DMS 273 (cell line): ENCODE results near the gene HDAC10.

ENCODE experiments used
- DNase-seq: peaks from one replicate; lab custom pipeline; 2025; ENCODE audit not compliant: unreplicated experiment; lab: John Stamatoyannopoulos, UW

The HDAC10 gene

DNA sequence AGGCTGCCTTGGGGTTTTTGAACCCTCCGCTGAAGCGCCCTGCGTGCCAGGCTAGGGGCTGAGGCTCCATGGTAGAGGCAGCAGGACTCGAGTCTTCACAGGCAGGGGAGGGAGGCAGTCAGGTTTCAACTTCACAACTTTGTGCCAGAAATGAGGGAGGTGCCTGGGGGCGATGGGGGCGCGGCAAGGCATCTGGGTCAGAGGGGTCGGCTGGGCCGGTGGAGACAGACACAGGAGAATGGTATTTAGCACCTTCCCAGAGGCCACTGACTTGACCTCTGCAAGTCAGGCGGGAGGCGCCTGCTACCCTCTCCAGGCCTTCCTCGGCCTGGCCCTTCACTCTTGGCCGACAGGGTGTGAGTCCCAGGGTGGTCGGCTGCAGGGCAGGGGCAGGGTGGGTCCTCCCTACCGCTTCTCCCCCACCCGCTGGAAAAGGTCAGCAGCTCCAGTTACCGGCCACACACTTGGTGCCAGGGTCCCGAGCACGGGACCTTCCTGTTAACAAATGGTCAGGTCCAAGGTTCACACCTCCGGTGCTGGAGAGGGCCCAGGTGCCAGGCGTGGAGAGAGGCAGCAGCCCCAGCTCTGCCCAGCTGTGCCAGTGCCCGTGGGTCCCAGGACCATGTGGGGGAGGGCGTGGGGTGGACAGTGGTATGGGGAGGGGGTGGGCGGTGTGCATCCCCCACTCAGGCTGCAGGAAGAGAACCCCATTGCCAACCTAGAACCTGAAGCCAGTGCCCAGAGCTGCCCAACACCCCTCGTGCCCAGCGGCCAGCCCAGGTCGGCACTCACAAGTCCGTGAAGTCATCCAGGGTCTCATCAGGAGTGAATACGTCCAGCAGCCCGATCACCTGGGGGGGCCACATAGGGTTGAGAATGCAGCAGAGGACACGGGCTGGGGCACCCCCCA is 6.6 kb upstream of the HDAC10 start:
- no peak for DNase-seq

DNA sequence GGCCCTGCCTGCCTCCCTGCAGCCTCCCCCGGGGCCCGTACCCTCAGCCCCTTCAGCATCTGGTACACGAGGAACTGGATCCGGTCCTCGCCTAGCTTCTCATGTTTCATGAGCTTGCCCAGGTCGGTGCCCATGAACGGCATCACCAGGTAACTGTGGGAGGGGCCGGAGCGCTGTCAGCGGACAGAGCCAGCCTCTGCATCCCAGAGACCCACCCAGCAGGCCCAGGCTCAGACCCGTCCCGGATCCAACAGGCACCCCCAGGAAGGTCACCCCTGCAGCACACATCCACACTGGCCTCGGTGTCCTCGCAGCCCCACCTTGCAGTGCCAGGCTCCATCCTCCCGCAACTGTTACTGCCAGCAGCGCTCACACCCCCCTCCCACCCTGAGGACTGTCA is 6.0 kb upstream of the HDAC10 start:
- no peak for DNase-seq

DNA sequence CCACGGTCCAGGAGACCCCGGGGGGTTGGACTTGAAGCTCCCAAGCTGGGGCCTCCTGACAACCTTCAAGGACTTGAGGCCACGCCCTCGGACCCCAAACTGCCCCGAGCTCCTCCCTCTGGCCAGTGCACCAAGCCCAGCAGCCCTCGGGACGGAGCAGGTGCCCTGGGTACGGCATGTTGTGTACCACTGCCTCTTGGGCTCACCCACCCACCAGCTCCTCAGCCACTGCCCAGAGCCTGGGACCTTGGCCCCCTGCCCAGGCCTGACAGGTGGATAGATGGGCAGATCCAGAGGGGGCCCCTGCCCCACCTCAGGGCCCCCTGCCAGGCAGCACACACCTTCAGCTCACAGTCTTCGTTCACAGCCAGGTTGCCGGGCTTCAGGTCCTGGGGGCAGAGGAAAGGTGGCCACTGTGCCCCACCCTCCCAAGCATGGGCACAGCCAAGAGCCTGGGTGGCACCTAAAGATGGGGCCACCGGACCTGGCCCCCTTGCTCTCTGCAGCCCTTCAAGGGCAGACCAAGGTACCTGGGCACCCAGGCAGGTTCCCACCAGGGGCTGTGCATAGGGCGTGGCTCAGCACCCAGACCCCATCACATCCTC is 5.3 kb upstream of the HDAC10 start:
- no peak for DNase-seq

DNA sequence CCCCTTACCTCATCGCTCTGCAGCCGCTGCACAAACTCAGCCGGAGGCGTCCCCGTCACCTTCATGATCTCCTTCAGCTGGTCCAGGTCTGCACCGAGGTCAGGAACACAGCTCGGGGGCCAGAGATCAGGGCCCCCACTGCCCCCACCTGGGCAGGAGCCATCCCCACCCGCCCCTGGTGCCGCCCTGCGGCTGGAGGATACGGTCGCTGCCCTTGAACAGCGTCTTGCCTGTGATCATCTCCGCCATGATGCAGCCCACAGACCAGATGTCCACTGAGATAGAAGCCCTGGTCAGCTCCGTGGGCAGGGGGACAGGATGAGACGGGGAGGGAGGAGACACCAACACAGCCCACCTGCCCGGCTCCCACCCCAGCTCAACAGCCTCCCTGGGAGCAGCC is 4.5 kb upstream of the HDAC10 start:
- no peak for DNase-seq

DNA sequence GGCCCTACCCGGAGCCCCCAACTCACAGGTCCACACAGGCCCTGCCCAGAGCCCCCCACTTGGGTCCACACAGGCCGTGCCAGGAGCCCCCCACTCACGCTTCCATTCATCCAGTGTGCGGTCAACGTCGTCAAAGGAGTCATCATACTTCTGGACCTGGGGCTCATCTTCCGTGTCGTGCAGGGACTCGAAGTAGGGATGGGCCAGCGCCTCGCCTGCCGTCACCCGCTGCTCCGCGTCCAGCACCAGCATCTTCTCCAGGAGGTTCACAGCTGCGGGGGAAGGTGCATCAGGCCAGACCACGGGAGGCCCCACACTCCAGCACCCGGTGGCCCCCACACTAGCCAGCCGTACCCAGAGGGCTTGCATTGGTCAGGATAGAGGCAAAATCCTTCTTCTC is 4.0 kb upstream of the HDAC10 start:
- no peak for DNase-seq

GRCh38 chr22:50253941-50254340 is 2.9 kb upstream of the HDAC10 start:
- no peak for DNase-seq

GRCh38 chr22:50253046-50253915 is 2.2 kb upstream of the HDAC10 start:
- DNase-seq = no peak

DNA sequence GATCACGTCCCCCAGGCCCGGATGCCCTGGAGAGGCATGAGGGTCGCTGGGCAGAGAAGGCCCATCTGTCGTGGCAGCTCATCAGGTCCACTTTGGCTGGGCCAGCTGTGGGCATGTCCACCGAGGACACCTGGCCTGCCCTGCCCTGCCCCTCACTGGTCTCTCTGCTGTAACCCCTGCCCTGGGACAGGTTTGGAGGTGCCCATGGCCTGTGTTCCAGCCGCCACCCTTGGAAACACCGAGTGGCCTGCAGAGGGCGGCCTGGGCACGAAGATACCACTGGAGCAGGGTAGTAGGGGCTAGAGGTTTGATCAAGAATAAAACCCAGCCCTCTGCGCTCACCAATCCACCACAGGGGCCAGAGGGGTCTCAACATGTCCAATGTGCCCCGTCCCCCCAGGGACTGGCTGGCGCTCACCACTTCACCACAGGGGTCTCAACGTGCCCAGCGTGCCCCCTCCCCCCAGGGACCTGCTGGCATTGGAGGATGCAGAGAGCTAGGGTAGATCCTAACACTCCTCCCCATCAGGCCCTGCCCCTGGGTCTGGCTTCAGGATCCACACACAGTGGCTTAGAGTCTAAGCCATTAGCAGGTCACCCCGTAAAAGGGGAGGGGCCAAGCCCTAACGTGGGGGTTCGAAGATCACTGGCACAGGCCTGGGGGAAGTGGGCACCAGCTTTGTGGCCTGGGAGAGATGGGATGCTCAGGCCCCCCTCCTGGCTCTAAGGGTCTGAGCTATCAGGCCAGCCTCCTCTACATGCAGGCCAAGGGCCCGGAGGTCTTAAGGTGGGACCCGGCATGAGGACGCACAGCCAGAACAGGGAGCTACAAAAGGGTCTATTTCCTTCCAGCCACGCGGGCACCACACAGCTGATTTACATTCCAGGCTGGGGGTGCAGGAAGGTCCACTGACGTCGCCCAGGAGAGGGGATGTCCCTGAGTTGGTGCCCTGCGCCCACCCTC is 1.3 kb upstream of the HDAC10 start:
- peak; percentile 82 for DNase-seq

- no peak for DNase-seq
Measured at GRCh38 chr22:50251477-50252081, 514 bp upstream of the HDAC10 start.

DNA sequence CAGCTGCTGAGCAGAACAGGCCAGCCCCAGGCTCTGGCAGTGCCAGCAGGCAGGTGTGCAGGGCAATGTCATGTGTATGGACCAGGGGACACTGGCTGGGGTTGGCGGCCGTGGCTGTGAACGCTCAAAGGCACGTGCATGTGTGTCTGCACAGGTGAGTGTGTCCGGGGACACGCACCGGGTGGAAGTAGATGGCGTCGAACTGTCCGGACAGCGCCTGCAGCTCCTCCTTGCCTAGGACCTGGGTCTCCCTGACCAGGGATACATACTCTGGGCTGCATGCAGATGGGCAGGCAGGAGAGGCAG is 863 bp downstream of the HDAC10 start:
- no peak for DNase-seq

GRCh38 chr22:50249341-50250248 is 1.5 kb downstream of the HDAC10 start:
- no peak for DNase-seq

GRCh38 chr22:50248196-50249081 is 2.6 kb downstream of the HDAC10 start:
- no peak for DNase-seq

GRCh38 chr22:50247748-50248147 is 3.3 kb downstream of the HDAC10 start:
- DNase-seq = peak; percentile 24

DNA sequence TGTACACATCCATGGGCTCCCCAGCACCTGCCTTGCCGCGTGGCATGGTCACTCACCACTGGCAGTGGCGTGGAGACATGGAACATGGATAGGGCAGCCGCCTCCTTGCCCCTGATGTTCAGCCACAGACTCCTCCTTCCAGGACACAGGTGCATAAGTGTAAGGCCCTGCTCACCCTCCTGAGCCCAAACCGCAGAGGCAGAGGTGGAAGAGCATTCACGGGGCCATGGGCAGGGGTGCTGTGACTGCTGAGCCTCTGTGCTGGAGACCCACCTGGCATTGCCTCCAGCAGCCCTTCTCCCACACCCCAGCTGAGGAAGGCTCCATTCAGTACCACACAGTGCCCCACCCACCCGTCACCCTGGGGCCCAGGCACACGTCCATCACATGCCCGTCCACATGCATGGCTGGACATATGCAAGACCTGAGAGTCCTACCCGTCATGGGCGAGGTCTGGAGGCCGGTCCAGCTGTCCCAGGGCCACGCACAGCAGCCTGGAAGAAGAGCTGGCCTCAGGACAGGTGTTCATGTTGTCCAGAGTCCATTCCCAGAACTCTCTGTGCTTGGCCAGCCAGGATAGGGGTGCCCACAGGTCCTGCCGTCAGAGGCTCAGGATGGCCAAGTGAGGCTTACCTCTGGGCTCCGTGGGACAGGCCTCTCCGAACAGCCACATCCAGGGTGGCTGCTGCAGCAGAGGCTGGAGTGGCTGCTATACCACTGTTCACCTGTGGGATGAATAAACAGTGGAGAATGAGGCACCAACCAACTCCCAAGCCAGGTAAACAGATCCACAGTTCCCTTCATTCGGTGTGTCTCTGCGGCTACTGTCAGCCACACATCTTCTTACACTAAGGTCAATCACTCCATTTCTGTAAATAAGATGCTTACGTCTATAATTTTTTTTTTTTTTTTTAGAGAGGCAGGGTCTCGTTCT is 4.6 kb downstream of the HDAC10 start:
- DNase-seq = peak; percentile 47

- DNase-seq = peak; percentile 48
Measured at GRCh38 chr22:50245214-50246072, 5.6 kb downstream of the HDAC10 start.
